ENCODE results near the gene NSG1. TPM values are rescaled to one million over a fixed set of nuclear protein-coding genes. Genes with fewer than 3 reads are reported as not detected.
"Not testable (repeated sequence)": the region's sequence is repeated elsewhere in the genome, so short reads cannot be mapped to it uniquely, and the experiment has no call there.

The NSG1 gene
- total and polyA plus RNA-seq, 7 donors: 1.4 to 9.6 (median 3.8) TPM

DNA sequence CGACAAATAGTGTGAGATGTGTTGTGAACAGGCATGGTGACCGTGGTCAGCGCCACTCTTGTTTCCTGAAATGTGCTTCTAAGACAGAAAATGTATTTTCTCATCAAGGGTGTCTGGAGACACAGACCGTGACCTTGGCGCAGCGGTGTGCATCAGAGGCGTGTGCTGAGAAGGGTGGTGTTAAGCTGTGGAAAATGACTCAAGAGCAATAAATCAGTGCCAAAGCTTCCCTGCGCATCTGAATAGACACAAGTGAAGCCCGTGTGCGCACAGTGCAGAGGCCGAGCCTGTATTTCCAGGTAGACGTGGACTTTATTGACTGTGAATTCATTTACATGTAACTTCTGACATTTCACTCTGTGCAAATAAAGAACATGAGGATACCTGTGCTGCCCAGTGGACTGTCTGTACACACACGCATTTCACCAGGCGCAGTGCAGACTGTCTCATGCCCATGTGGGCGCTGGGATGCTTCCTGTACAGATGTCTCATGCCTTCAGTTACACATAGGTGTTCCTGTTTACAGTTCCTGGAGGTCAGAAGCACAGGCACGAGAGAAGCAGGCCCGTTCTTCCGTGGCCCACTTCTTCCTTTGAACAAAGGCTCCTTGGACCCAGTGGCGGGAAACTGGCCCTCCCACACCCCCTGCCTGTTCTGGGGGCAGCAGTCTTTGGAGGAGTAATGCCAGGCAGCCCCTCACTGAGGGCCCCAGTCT lies 31.9 kb downstream of the NSG1 start:
- DNase-seq: no peak
- H3K27ac ChIP-seq: no peak overlapping the region
- H3K27me3 ChIP-seq: no peaks in the 10 kb centered on the region
- no peaks in the 10 kb centered on the region for H3K9me3 ChIP-seq
- WGBS, 2 donors: 78 to 87% methylated on average over 19 of the region's 19 CpGs
- peaks cover 19 to 64% (median 28%) of the 10 kb centered on the region in 4 donors for H3K36me3 ChIP-seq
- TF ChIP-seq POLR2A (IDR thresholded peaks at IDR 0.05) (no peak), EP300 (IDR thresholded peaks at IDR 0.05) (no peak), POLR2AphosphoS5 (IDR thresholded peaks at IDR 0.05) (no peak)
- TF ChIP-seq, protein P1, sequence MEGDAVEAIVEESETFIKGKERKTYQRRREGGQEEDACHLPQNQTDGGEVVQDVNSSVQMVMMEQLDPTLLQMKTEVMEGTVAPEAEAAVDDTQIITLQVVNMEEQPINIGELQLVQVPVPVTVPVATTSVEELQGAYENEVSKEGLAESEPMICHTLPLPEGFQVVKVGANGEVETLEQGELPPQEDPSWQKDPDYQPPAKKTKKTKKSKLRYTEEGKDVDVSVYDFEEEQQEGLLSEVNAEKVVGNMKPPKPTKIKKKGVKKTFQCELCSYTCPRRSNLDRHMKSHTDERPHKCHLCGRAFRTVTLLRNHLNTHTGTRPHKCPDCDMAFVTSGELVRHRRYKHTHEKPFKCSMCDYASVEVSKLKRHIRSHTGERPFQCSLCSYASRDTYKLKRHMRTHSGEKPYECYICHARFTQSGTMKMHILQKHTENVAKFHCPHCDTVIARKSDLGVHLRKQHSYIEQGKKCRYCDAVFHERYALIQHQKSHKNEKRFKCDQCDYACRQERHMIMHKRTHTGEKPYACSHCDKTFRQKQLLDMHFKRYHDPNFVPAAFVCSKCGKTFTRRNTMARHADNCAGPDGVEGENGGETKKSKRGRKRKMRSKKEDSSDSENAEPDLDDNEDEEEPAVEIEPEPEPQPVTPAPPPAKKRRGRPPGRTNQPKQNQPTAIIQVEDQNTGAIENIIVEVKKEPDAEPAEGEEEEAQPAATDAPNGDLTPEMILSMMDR (IDR thresholded peaks at IDR 0.05): no peak
- intact Hi-C loops (cut with DNase I): no loop called here
- H3K4me1 ChIP-seq: no peaks in the 10 kb centered on the region
- no peak overlapping the region for H3K4me3 ChIP-seq

DNA sequence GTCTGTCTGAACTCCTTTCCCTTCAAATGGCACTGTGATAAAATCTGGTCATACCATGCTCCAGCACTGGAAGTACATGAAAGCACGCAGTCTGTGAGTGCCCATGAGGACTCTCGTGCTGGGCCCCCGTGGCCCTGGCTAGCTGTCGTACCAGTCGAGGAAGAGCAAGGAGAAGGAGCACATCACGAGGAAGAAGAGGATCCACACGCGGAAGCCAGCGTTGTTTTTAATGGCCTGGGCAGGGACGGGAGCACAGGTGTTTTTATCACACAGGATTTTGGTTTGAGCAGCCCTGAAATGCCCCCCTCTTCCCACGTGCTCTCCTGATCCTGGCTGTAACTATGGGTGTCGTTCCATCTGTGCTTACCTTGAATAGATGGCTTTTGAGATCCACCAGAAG lies 33.0 kb downstream of the NSG1 start:
- H3K4me3 ChIP-seq: no peak overlapping the region
- WGBS, 2 donors: 95% methylated on average over 12 of the region's 12 CpGs
- no peak for DNase-seq

DNA sequence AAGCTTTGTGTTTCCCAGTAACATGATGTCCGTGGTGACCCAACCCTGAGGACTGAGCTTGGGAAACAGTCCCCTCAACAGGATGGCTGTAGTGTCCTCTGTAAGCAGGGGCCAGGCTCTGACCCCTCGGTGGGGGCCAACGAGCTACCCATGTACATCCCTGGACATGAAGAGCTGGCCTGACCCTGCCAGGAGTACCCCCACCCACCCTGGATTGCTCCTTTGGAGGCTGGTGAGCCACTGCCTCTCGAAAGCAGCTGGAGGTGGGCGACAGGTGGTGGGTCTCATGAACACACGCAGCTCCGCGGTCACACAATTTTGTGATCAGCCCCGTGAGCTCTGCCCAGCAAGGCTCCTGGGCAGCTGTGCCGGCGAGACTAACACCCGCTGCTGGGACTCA lies 33.5 kb downstream of the NSG1 start:
- Histone ChIP-seq H3K4me1 (no peaks in the 10 kb centered on the region), H3K36me3 (peaks cover 19 to 79% (median 35%) of the 10 kb centered on the region in 4 donors), H3K9me3 (no peaks in the 10 kb centered on the region), H3K27me3 (no peaks in the 10 kb centered on the region), H3K27ac (no peak overlapping the region), H3K4me3 (no peak overlapping the region)
- intact Hi-C loops (cut with DNase I): no loop called here
- 97 to 98% methylated on average over 12 of the region's 12 CpGs for WGBS, 2 donors
- TF ChIP-seq, protein P1 (IDR thresholded peaks at IDR 0.05): no peak
- TF ChIP-seq POLR2A (IDR thresholded peaks at IDR 0.05): no peak
- DNase-seq: no peak

More for the DNA sequence above, 33.0 kb downstream of the NSG1 start:
- Histone ChIP-seq H3K36me3 (peaks cover 19 to 75% (median 35%) of the 10 kb centered on the region in 4 donors), H3K9me3 (no peaks in the 10 kb centered on the region), H3K4me1 (no peaks in the 10 kb centered on the region), H3K27ac (no peak overlapping the region), H3K27me3 (no peaks in the 10 kb centered on the region)
- intact Hi-C loops (cut with DNase I): no loop called here
- TF ChIP-seq EP300 (IDR thresholded peaks at IDR 0.05): no peak
- TF ChIP-seq POLR2A (IDR thresholded peaks at IDR 0.05): no peak
- no peak for TF ChIP-seq POLR2AphosphoS5 (IDR thresholded peaks at IDR 0.05)

DNA sequence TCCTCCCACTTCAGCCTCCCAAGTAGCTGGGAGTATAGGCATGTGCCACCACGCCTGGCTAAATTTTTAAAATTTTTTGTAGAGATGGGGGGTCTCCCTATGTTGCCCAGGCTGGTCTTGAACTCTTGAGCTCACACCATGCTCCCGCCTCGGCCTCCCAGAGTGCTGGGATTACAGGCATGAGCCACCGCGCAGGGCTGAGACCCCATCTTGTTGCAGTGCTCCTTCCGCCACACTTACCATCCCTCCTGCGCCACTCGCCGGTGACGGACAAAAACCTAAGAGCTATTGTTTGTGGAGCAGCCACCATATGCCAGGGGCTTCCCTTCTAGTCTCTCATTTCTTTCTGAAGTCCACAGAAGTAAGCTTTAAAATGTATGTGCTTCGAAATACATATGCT lies 34.5 kb downstream of the NSG1 start:
- TF ChIP-seq, protein P1 (IDR thresholded peaks at IDR 0.05): no peak
- TF ChIP-seq POLR2A (IDR thresholded peaks at IDR 0.05) (no peak), POLR2AphosphoS5 (IDR thresholded peaks at IDR 0.05) (no peak), EP300 (IDR thresholded peaks at IDR 0.05) (no peak)
- intact Hi-C loops (cut with DNase I): no loop called here
- 97 to 98% methylated on average over 11 of the region's 11 CpGs for WGBS, 2 donors
- H3K27ac ChIP-seq: no peak overlapping the region
- no peaks in the 10 kb centered on the region for H3K27me3 ChIP-seq
- H3K4me3 ChIP-seq: no peak overlapping the region
- peaks cover 19 to 74% (median 35%) of the 10 kb centered on the region in 4 donors for H3K36me3 ChIP-seq
- H3K9me3 ChIP-seq: no peaks in the 10 kb centered on the region
- no peaks in the 10 kb centered on the region for H3K4me1 ChIP-seq
- DNase-seq: no peak

- WGBS, 2 donors: 97% methylated on average over 7 of the region's 7 CpGs
- H3K27ac ChIP-seq; H3K9me3 ChIP-seq; H3K27me3 ChIP-seq; intact Hi-C loops (cut with DNase I); H3K4me1 ChIP-seq; H3K4me3 ChIP-seq; DNase-seq: not testable (repeated sequence)
- H3K36me3 ChIP-seq: peaks cover 19 to 73% (median 35%) of the 10 kb centered on the region in 4 donors
Measured at GRCh38 chr4:4422117-4422516, 35.2 kb downstream of the NSG1 start.

All from sigmoid colon (tissue), 7 donors.